Omental fat pad (tissue), 4 donors: ENCODE results near the gene BPIFB2. TPM values are rescaled to one million over a fixed set of nuclear protein-coding genes. Genes with fewer than 3 reads are reported as not detected.

Source experiments
- ATAC-seq: fragments of 150-250 bp; one replicate; pipeline ENCODE4 v1.9.1; 2016; ENCODE audit warnings: mild to moderate bottlenecking, moderate library complexity; ENCODE audit not compliant: low FRiP score
- DNase-seq: peaks from one replicate; pipeline ENCODE4 v3.0.0-alpha.2; 2019; ENCODE audit warnings: low spot score
- total RNA-seq, 4 donors: library from RNA; depleted of rRNA; stranded (reverse); fragments of >200 nt; gene quantifications; one replicate each; pipeline ENCODE4 v1.1.0, GENCODE V29; 2016
- TF ChIP-seq, protein P1 (sequence below), 3 donors: fragments of 450-650 bp; IDR thresholded peaks; one replicate each; pipeline ENCODE4 v1.5.1; 2016 to 2017; ENCODE audit warnings: antibody characterized with exemption in 3 of 3, mild to moderate bottlenecking in 3 of 3, moderate library complexity in 2 of 3

BPIFB2 gene
- total RNA-seq, 4 donors from 2014 or later, result not detected

DNA sequence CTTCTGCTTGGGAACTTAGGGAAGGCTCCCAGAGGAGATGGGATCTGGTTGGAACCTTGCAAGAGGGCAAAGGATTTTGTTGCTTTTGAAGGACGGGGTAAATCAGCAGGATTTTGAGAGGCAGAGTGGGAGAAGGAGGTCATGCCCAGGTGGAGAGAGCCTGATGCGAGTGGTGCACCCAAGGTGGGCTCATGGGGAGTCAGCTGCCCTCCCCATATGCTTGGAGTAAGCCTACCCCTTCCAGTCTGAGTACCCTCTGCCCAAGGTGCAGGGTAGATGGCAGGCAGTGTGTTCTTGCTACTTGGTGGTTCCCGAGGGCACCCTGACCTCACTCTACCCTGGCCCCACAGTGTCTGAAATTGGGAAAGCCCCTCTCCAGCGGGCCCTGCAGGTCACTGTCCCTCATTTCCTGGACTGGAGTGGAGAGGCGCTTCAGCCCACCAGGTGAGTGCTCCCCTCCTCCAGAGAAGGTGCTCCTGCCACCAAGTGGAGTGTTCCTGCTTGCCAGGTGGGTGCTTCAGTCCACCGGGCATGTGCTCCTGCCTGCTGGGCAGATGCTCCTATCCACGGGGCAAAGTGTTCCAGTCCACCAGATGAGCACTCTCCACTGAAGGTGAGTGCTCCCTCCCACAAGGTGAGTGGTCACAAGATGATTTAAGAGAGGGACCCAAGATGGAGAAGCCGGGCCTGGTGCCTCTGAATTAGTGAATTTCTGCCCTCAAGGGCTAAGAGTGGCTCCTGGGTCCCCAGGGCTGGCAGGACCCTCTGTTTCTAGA, 3.4 kb downstream of the BPIFB2 start:
- DNase-seq (no peak), ATAC-seq (no peak)
- TF ChIP-seq, protein P1, sequence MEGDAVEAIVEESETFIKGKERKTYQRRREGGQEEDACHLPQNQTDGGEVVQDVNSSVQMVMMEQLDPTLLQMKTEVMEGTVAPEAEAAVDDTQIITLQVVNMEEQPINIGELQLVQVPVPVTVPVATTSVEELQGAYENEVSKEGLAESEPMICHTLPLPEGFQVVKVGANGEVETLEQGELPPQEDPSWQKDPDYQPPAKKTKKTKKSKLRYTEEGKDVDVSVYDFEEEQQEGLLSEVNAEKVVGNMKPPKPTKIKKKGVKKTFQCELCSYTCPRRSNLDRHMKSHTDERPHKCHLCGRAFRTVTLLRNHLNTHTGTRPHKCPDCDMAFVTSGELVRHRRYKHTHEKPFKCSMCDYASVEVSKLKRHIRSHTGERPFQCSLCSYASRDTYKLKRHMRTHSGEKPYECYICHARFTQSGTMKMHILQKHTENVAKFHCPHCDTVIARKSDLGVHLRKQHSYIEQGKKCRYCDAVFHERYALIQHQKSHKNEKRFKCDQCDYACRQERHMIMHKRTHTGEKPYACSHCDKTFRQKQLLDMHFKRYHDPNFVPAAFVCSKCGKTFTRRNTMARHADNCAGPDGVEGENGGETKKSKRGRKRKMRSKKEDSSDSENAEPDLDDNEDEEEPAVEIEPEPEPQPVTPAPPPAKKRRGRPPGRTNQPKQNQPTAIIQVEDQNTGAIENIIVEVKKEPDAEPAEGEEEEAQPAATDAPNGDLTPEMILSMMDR (IDR thresholded peaks at IDR 0.05), result no peak

DNA sequence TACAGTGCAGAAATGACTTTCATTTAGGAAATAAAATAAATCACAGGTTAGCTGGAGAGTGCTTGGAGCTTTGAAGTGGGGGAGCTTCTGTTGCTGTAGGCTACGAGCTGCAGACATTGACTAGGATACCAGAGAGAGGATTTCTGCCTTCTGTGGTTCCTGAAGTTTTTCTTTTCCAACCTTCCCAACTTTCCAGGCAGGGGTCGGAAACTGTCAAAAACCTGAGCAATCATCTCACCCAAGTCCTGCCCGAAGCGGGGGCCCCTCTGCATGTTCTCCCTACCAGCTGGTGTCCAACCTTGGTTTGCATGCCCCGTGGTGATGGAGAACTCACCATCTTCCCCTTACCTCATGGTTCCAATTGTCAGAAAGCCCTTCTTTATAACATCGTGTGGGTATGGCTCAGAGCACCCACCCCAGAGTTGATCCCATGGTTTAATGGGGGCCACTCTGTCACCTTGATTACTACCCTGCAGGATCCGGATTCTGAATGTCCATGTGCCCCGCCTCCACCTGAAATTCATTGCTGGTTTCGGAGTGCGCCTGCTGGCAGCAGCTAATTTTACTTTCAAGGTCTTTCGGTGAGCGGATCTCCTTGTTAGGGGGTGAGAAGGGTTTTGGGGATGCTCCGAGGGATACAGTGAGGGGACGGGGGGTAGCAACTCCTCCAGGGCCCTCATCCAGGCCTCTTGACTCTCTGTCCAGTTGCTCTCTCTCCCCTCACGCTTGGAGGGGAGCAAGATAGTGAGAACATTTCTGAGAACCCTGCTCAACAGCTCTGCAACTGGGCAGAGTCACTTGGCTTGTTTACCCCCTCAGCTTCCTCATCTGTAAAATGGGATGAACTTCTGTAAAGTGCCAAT, 5.1 kb downstream of the BPIFB2 start:
- DNase-seq (no peak), ATAC-seq (no peak)
- TF ChIP-seq, protein P1 (IDR thresholded peaks at IDR 0.05), result no peak

DNA sequence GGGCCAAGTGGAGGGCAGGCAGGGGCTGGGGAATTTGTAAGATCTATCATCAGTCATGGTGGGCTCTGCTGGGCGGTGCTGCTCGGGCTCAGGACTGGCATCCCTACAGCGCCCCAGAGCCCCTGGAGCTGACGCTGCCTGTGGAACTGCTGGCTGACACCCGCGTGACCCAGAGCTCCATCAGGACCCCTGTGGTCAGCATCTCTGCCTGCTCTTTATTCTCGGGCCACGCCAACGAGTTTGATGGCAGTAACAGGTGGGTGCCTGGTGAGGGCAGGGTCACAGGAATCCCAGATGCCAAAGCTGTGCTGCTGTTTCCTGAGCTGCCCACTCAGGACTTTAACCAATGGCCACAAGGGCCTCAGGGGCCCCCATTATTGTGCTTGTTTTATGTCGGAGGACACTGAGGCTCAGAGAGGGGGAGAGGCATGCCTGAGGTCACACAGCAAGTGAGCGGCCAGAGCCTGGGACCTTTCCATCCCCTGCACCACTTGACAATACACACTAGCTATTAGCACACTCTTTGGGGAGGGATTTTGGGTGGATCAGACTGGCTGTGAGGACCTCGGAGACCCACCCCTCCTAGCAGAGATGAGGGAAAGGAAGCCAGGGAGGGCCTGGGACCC, 6.3 kb downstream of the BPIFB2 start:
- no peak for DNase-seq

DNA sequence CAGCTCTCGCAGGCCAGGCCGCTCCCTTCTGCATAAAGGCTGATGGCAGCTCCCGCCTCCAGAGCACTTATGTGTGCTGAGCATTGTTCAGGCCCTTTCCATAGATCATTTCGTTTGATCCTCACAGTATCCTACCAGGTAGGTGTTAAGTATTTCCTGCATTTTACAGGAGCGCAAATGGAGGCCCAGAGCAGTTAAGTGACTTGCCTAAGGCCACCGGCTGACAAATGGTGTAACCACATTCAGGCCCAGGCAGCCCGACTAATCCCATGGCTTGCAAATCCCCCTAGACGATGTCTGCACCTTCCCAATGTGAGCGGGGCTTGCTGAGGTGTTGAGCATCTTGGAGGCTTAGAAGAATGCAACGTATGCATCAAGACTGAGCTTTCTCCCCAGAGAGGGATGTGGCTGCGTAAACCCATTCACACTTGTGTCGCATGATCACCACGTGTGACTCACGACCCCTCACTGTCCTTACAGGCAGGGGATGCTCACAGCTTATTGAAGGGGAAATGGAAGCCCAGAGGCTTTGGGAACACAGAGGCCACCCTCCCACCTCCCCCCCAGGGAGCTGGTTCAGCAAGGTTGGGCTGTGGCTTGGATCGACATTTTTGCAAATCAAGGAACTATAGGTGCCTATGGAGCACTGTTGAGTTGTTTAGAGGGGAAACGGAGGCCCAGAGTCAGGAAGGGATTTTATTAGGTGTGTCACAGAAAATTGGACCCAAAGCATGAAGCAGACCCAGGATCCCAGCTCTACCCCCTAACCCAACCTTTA, 7.0 kb downstream of the BPIFB2 start:
- DNase-seq (no peak), ATAC-seq (no peak)
- TF ChIP-seq, protein P1 (IDR thresholded peaks at IDR 0.05), result no peak

More for the DNA sequence above, 6.3 kb downstream of the BPIFB2 start:
- ATAC-seq, result no peak
- TF ChIP-seq, protein P1 (IDR thresholded peaks at IDR 0.05), result no peak

DNA sequence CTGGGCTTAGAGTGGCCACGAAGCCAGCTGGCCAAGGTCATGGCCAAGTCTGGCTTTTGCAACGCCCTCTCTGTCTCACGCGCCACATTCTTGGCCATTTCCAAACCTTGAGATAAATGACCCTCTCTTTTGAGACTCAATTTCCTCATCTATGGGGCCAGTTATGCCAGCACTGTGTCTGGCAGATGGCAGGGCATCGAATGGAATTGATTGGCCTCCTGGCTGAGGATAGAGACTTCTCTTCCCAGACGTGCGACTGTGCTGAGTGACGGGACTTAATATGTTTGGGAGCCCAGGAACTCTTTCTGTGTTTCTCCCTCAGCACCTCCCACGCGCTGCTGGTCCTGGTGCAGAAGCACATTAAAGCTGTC, 7.6 kb downstream of the BPIFB2 start:
- ATAC-seq, result no peak
- TF ChIP-seq, protein P1 (IDR thresholded peaks at IDR 0.05), result no peak
- DNase-seq, result no peak

DNA sequence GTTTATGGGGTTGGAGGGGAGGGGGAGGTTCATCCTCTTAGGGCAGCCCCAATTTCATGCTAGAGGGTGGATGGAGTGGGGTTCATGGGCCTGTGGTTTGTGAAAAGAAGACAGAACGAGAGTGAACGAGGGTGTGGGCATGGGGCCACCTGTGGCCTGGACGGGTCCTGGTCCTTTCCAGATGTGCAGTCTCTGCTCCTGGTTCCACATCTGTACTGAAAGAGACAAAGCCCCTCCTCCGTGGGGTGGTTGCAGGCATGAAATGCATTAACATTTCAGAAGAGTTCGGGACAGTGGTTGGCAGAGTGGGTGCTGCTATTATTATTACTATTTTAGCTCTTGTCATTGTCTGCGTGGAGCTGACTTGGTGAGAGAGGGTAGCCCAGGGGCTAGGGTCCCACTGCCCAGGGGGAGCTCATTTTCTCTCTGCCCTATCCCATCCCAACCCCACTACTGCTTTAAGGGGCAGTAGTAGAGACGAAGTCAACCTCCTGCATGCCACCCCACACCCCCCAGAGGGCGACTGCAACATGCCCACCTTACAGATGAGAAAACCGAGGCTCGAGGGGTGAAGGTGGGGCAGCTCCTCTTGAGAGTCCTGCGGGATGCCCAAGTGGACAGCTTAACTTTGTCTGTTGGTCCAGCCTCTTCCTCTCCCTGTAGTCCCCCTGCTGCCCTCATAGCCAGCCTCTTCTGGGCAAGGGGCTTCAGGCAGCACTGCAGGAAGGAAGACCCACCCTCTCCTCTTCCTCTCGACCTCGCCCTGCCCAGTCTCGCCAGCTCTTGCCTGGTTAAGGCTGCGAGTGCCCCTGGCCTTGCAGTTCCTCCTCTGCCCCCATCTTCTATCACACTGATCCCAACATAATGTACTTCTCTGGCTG, 8.4 kb downstream of the BPIFB2 start:
- ATAC-seq (no peak), DNase-seq (no peak)
- TF ChIP-seq, protein P1 (IDR thresholded peaks at IDR 0.05), result no peak
